Stimulated activated effector memory CD8-positive, alpha-beta T cell treated with anti-CD3 and anti-CD28 coated beads, Interleukin-12 subunit alpha, Interleukin-12 subunit beta, amount 100 ng/mL, for 72 hours (primary cell): Measurements from ENCODE around the gene PUSL1.
A peak's percentile ranks its signal among the peaks of the same experiment; 100 is the strongest.

ENCODE experiments used
- ATAC-seq: fragments of 150-1000 bp; cut with Tn5 transposase; 2 replicates; pipeline ENCODE4 v1.10.0; 2021
- DNase-seq, 2 donors: peaks; one replicate each; pipeline ENCODE4 v3.0.0; 2021 to 2022; ENCODE audit warnings: low spot score in 2 of 2
- H3K27ac Mint-ChIP-seq: one replicate; pipeline ENCODE4 v1.8.0; 2022; ENCODE audit warnings: mild to moderate bottlenecking, mixed read lengths
- H3K36me3 Mint-ChIP-seq: one replicate; pipeline ENCODE4 v1.8.0; 2022; ENCODE audit warnings: mild to moderate bottlenecking, mixed read lengths
- H3K4me1 Mint-ChIP-seq: one replicate; pipeline ENCODE4 v1.8.0; 2022; ENCODE audit warnings: mixed read lengths
- H3K4me3 Mint-ChIP-seq: one replicate; pipeline ENCODE4 v1.8.0; 2022; ENCODE audit warnings: mild to moderate bottlenecking, mixed read lengths
- H3K9me3 Mint-ChIP-seq: one replicate; pipeline ENCODE4 v1.8.0; 2022; ENCODE audit warnings: mixed read lengths

The PUSL1 gene

GRCh38 chr1:1331068-1331965 is 22.9 kb downstream of the PUSL1 start, which contains the start of gene TAS1R3:
Gene TAS1R3, plus strand, starts transcription at chr1:1331280. Its CDS starts 66 bp downstream, at chr1:1331346.
- Mint-ChIP-seq H3K9me3 (no peaks in the 10 kb centered on the region), H3K27ac (no peak within 1 kb of the TSS), H3K4me1 (peaks cover 7% of the 10 kb centered on the region), H3K36me3 (no peaks in the 10 kb centered on the region), H3K4me3 (no peak within 1 kb of the TSS)
- DNase-seq (no peak), ATAC-seq (no peak)

GRCh38 chr1:1332031-1332755 is 23.8 kb downstream of the PUSL1 start:
- Mint-ChIP-seq H3K27ac (no peak overlapping the region), H3K4me3 (no peak overlapping the region), H3K9me3 (no peaks in the 10 kb centered on the region), H3K36me3 (no peaks in the 10 kb centered on the region), H3K4me1 (peaks cover 6% of the 10 kb centered on the region)
- no peak for DNase-seq
- no peak for ATAC-seq

- Mint-ChIP-seq H3K9me3 (no peaks in the 10 kb centered on the region), H3K4me3 (no peak overlapping the region), H3K4me1 (peaks cover 6% of the 10 kb centered on the region), H3K36me3 (no peaks in the 10 kb centered on the region), H3K27ac (no peak overlapping the region)
- no peak for DNase-seq
- ATAC-seq: no peak
Observed at GRCh38 chr1:1332774-1333480, 24.5 kb downstream of the PUSL1 start.

- Mint-ChIP-seq H3K27ac (no peak overlapping the region), H3K9me3 (no peaks in the 10 kb centered on the region), H3K4me1 (peaks cover 6% of the 10 kb centered on the region), H3K36me3 (no peaks in the 10 kb centered on the region), H3K4me3 (no peak overlapping the region)
- ATAC-seq: no peak
- DNase-seq: no peak
Observed at GRCh38 chr1:1333551-1334241, 25.3 kb downstream of the PUSL1 start.

- no peaks in the 10 kb centered on the region for H3K9me3 Mint-ChIP-seq
- DNase-seq (no peak), ATAC-seq (no peak)
- H3K36me3 Mint-ChIP-seq: no peaks in the 10 kb centered on the region
- no peak overlapping the region for H3K27ac Mint-ChIP-seq
- H3K4me1 Mint-ChIP-seq: peaks cover 2% of the 10 kb centered on the region
- no peak overlapping the region for H3K4me3 Mint-ChIP-seq
Observed at GRCh38 chr1:1334835-1335234, 26.4 kb downstream of the PUSL1 start.

- Mint-ChIP-seq H3K4me3 (no peak overlapping the region), H3K36me3 (no peaks in the 10 kb centered on the region), H3K27ac (no peak overlapping the region), H3K9me3 (no peaks in the 10 kb centered on the region), H3K4me1 (no peaks in the 10 kb centered on the region)
- DNase-seq (no peak), ATAC-seq (no peak)
Observed at GRCh38 chr1:1335283-1335682, 26.9 kb downstream of the PUSL1 start.

- no peak overlapping the region for H3K27ac Mint-ChIP-seq
- no peak overlapping the region for H3K4me3 Mint-ChIP-seq
- H3K9me3 Mint-ChIP-seq: no peaks in the 10 kb centered on the region
- peaks cover under 1% of the 10 kb centered on the region for H3K4me1 Mint-ChIP-seq
- DNase-seq (no peak), ATAC-seq (no peak)
- H3K36me3 Mint-ChIP-seq: no peaks in the 10 kb centered on the region
Observed at GRCh38 chr1:1335792-1336248, 27.4 kb downstream of the PUSL1 start.

GRCh38 chr1:1336446-1336845 is 28.0 kb downstream of the PUSL1 start:
- Mint-ChIP-seq H3K4me1 (peaks cover 7% of the 10 kb centered on the region), H3K9me3 (no peaks in the 10 kb centered on the region), H3K4me3 (no peak overlapping the region), H3K27ac (no peak overlapping the region), H3K36me3 (no peaks in the 10 kb centered on the region)
- no peak for ATAC-seq
- no peak for DNase-seq

- H3K4me3 Mint-ChIP-seq: no peak overlapping the region
- H3K4me1 Mint-ChIP-seq: peaks cover 7% of the 10 kb centered on the region
- no peak overlapping the region for H3K27ac Mint-ChIP-seq
- DNase-seq (no peak), ATAC-seq (no peak)
- H3K36me3 Mint-ChIP-seq: no peaks in the 10 kb centered on the region
- no peaks in the 10 kb centered on the region for H3K9me3 Mint-ChIP-seq
Observed at GRCh38 chr1:1336931-1337792, 28.8 kb downstream of the PUSL1 start.

GRCh38 chr1:1337793-1338147 is 29.4 kb downstream of the PUSL1 start:
- Mint-ChIP-seq H3K27ac (no peak overlapping the region), H3K9me3 (no peaks in the 10 kb centered on the region), H3K4me3 (no peak overlapping the region), H3K36me3 (no peaks in the 10 kb centered on the region), H3K4me1 (peaks cover 7% of the 10 kb centered on the region)
- peak; percentile 47 for ATAC-seq
- peak in 1 of 2 donors; percentile 65 for DNase-seq

GRCh38 chr1:1338278-1338677 is 29.9 kb downstream of the PUSL1 start:
- H3K4me1 Mint-ChIP-seq: peaks cover 7% of the 10 kb centered on the region
- no peak overlapping the region for H3K4me3 Mint-ChIP-seq
- H3K27ac Mint-ChIP-seq: no peak overlapping the region
- ATAC-seq: no peak
- no peak for DNase-seq
- H3K9me3 Mint-ChIP-seq: no peaks in the 10 kb centered on the region
- H3K36me3 Mint-ChIP-seq: no peaks in the 10 kb centered on the region

GRCh38 chr1:1340185-1340584 is 31.8 kb downstream of the PUSL1 start:
- Mint-ChIP-seq H3K27ac (no peak overlapping the region), H3K9me3 (no peaks in the 10 kb centered on the region), H3K36me3 (no peaks in the 10 kb centered on the region), H3K4me1 (peaks cover 7% of the 10 kb centered on the region), H3K4me3 (no peak overlapping the region)
- no peak for ATAC-seq
- DNase-seq: no peak

GRCh38 chr1:1340791-1341548 is 32.6 kb downstream of the PUSL1 start:
- no peak for ATAC-seq
- Mint-ChIP-seq H3K4me1 (peaks cover 7% of the 10 kb centered on the region), H3K9me3 (no peaks in the 10 kb centered on the region), H3K36me3 (no peaks in the 10 kb centered on the region), H3K27ac (no peak overlapping the region), H3K4me3 (no peak overlapping the region)
- DNase-seq: no peak
